ENCODE data around the gene ECE2.

The ECE2 gene

GRCh38 chr3:184236033-184236410 lies 39.8 kb upstream of the ECE2 start:
- DNase-seq (ENCODE audit: extremely low read depth, low read depth) = no peak
- H3K4me3 ChIP-seq (replicated peaks; ENCODE audit: low read depth, low read length) = no peak overlapping the region
- TF ChIP-seq CTCF (IDR thresholded peaks at IDR 0.05; ENCODE audit: low read depth, low read length, missing control alignments) = no peak

GRCh38 chr3:184236636-184237035 lies 39.2 kb upstream of the ECE2 start:
- DNase-seq (ENCODE audit: extremely low read depth, low read depth) = no peak

DNA sequence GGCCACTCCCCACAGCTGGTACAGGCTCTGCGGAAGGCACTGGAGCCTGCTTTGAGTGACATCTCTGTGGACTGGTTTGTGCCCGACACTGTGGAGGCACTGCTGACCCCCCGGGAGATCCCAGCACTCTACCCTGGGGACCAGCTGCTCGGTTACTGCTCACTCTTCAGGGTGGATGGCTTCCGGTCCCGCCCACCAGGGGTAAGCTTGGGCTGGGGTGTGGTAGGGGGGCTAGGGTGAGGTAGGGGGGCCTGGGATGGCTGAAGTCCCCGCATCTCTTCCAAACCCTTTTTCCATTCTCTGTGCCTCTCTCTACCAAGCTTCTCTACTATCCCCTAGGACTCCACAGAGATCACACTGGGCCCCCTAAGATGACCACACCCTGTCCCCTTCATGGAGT lies 38.6 kb upstream of the ECE2 start:
- no peak for TF ChIP-seq CTCF (IDR thresholded peaks at IDR 0.05; ENCODE audit: low read depth, low read length, missing control alignments)
- no peak for DNase-seq (ENCODE audit: extremely low read depth, low read depth)
- no peak overlapping the region for H3K4me3 ChIP-seq (replicated peaks; ENCODE audit: low read depth, low read length)

More at GRCh38 chr3:184236636-184237035, 39.2 kb upstream of the ECE2 start:
- no peak for TF ChIP-seq CTCF (IDR thresholded peaks at IDR 0.05; ENCODE audit: low read depth, low read length, missing control alignments)
- H3K4me3 ChIP-seq (replicated peaks; ENCODE audit: low read depth, low read length) = no peak overlapping the region

DNA sequence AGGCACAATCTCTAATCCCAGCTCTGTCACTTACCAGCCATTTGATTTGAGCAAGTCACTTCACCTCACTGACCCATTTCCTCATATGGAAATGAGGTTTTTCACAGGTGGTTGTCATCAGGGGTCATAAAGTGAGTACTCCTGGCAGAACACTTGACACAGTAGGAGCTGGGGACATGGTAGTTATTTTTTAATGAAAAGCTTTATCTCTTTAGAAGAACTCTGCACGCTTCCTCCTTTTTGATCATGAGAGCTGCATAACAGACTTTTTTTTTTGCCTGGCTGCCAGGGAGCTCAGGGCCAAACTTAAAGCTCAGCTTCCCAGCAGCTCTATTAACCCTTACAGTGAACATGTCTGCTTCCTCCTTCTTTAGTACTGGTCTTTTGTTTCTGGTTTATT lies 38.0 kb upstream of the ECE2 start:
- no peak overlapping the region for H3K4me3 ChIP-seq (replicated peaks; ENCODE audit: low read depth, low read length)
- TF ChIP-seq CTCF (IDR thresholded peaks at IDR 0.05; ENCODE audit: low read depth, low read length, missing control alignments) = no peak
- no peak for DNase-seq (ENCODE audit: extremely low read depth, low read depth)

GRCh38 chr3:184238246-184238818 lies 37.5 kb upstream of the ECE2 start:
- no peak overlapping the region for H3K4me3 ChIP-seq (replicated peaks; ENCODE audit: low read depth, low read length)
- TF ChIP-seq CTCF (IDR thresholded peaks at IDR 0.05; ENCODE audit: low read depth, low read length, missing control alignments) = no peak
- no peak for DNase-seq (ENCODE audit: extremely low read depth, low read depth)

- DNase-seq (ENCODE audit: extremely low read depth, low read depth) = no peak
- TF ChIP-seq CTCF (IDR thresholded peaks at IDR 0.05; ENCODE audit: low read depth, low read length, missing control alignments) = no peak
- no peak overlapping the region for H3K4me3 ChIP-seq (replicated peaks; ENCODE audit: low read depth, low read length)
Observed at GRCh38 chr3:184239221-184239620, 36.6 kb upstream of the ECE2 start.

DNA sequence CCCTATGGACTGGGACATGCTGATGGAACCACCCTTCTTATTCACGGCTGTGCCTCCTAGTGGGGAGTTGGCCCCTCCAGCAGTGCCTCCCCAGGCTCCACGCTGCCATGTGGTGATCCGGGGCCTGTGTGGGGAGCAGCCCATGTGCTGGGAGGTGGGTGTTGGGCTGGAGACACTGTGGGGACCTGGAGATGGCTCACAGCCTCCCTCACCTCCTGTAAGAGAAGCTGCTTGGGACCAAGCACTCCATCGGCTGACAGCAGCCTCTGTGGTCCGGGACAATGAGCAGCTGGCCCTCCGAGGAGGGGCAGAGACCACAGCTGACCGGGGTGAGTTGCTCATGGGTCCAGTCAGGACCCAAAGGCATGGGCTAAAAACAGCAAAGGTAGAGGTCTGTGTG lies 36.1 kb upstream of the ECE2 start:
- TF ChIP-seq CTCF (IDR thresholded peaks at IDR 0.05; ENCODE audit: low read depth, low read length, missing control alignments) = no peak
- H3K4me3 ChIP-seq (replicated peaks; ENCODE audit: low read depth, low read length) = no peak overlapping the region

More for the DNA sequence above, 36.1 kb upstream of the ECE2 start:
- DNase-seq (ENCODE audit: extremely low read depth, low read depth) = no peak

All from HFF-Myc (cell line).